NCI-H82 treated with DMSO at 0.1 percent for 48 hours (cell line): ENCODE results near the gene CEP85L.

Source experiments
- DNase-seq: peaks from one replicate; lab custom pipeline; 2025; ENCODE audit not compliant: unreplicated experiment; lab: John Stamatoyannopoulos, UW

The CEP85L gene

GRCh38 chr6:118651282-118652050 is at the start of gene CEP85L:
CEP85L (minus strand) TSS chr6:118651591; CDS start chr6:118651269, 322 bp downstream.
- peak; percentile 93 for DNase-seq

GRCh38 chr6:118700531-118700930 is 49.1 kb upstream of the CEP85L start:
- no peak for DNase-seq

- DNase-seq: no peak
Measured at GRCh38 chr6:118697554-118697953, 46.2 kb upstream of the CEP85L start.

GRCh38 chr6:118696271-118696670 is 44.9 kb upstream of the CEP85L start:
- no peak for DNase-seq

GRCh38 chr6:118693562-118693961 is 42.2 kb upstream of the CEP85L start:
- no peak for DNase-seq

- no peak for DNase-seq
Measured at GRCh38 chr6:118685823-118686449, 34.5 kb upstream of the CEP85L start.

DNA sequence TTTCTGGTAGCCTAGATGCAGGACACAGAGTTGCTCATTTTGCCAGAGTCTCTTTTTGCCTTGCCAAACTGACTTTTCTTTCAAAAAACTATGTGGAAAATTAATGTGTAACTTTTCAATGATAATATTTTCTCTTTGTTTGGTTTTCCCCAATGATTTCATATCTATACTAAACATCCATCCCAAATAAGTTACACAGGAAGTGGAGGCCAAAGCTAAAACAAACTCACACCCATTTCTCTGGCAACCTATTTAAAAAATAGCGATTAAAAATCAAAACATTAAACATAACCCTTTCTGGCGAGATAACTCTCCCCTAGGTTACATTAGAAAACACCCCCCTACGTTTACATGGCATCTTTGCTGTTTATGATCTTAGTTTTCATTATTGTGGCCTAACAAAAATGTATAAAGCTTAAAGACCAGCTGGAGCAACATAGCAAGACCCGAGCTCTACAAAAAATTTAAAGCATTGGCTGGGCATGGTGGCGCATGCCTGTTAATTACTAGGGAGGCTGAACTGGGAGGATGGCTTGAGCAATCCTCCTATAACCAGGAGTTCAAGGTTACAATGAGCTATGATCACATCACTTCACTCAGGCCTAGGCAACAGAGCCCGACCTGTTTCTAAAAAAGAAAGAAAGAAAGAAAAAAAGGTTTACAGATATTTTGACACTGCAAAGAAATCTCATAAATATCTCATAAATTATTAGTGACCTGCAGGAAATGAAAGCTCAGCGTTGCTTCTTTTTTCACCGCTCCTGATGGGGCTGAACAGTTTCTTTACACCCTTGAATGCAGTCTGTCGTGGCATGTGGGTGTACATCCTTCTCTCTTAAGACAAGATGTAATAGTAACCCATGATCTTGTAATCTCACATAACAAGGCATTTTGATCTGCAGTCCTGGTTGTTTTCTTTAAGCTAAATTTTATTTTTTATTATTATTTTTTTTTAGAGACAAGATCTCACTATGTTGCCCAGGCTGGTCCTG is 32.8 kb upstream of the CEP85L start:
- no peak for DNase-seq

GRCh38 chr6:118680452-118681095 is 29.2 kb upstream of the CEP85L start:
- DNase-seq: no peak

DNA sequence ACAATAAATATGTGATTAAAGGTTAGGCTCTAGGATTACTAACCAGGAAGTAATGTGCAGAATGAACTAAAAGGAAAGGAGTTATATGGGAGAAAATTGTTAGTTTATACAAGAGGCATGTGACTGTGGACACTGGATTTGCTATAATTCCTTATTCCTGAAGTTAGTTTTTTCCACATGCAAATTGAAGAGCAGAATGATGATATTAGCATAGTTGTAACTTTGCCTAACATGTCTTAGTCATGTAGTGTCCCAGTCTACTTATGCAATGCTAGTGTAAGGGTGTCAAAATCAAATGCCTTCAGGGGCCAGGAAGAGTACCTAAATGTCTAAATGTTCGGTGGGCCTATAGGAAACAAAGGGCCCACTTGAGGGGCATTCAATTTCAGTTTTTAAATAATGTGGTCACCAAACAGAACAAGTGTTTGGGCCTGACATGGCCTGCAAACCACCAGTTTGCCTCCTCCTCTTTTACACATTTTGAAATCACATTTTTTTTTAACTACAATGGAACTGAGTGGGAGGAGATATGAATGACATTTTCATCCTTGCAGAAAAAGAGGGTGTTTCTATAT is 28.0 kb upstream of the CEP85L start:
- DNase-seq: no peak

- DNase-seq: no peak
Measured at GRCh38 chr6:118678866-118679265, 27.5 kb upstream of the CEP85L start.

DNA sequence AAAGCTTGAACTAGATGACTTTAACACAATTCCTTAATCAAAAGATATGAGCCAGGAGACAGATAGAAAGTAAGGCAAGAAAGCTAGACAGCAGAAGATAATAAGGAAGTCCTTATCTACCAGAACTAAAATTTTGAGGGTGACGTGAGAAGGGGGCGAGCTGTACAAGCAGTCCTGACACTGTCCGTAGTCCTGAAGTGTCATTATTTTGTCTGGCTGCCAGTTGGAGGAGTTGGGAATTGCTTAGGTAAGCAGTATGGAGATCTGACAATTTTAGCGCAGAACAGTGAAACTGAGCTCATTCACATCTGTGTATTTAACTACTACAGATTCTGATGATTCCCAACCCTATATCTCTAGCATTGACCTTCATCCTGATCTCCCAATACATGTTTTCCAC is 25.8 kb upstream of the CEP85L start:
- DNase-seq: no peak

DNA sequence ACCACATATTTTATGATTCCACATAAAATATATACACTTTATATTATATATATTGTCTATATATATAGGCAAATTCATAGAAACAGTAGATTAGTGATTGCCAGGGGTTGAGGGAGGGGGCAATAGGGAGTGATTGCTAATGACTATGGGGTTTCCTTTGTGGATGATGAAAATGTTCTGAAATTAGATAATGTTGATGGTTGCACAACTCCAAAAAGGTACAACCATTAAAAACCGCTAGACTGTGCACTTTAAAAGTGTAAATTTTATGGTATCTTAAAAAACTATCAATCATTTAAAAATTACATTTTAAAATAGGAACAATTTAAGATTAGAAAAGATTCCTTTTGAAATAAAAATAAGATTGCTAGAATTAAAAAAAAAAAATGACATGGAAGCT is 23.8 kb upstream of the CEP85L start:
- DNase-seq: no peak

GRCh38 chr6:118674772-118675171 is 23.4 kb upstream of the CEP85L start:
- no peak for DNase-seq

DNA sequence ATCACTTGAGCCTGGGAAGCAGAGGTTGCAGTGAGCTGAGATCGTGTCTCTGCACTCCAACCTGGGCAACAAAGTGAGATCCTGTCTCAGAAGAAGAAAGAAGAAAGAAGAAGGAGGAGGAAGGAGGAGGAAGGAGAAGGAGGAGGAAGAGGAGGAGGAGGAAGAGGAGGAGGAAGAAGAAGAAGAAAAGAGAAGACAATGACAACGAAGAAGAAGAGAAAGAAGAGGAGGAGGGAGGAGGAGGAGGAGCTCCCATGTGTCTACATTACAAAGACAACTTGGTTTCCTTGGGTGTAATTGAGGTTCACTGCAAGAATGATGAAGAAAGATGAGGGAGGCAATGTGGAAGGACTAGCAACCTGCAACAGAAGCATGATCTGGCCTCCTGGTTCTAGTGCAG is 21.3 kb upstream of the CEP85L start:
- DNase-seq: no peak

- no peak for DNase-seq
Measured at GRCh38 chr6:118669561-118669960, 18.2 kb upstream of the CEP85L start.

GRCh38 chr6:118668761-118669385 is 17.5 kb upstream of the CEP85L start:
- peak; percentile 15 for DNase-seq

DNA sequence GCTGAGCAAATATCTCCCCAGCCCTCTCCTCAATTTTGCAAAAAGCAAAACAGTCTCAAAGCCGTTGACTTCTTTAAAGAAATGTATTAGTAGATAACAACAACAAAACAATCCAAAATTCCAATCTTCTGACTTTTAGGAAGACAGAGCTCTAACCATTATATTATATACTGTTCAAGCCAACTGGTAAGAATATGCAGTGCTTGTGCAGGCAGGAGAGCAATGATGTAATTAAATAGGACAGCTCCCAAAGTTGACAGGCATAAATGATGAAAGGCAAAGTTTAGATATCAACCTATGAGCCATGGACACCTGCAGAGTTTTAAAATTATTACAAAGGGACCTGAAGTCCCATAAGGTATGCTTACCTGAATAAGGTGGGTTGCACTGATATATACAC is 16.6 kb upstream of the CEP85L start:
- DNase-seq: no peak

GRCh38 chr6:118665011-118665410 is 13.6 kb upstream of the CEP85L start:
- no peak for DNase-seq

- DNase-seq: no peak
Measured at GRCh38 chr6:118663993-118664985, 12.9 kb upstream of the CEP85L start.
